ENCODE results near the gene DUSP3.

GRCh38 chr17:43722870-43723665 lies 55.7 kb downstream of the DUSP3 start:
- no peak for TF ChIP-seq CTCF (IDR thresholded peaks at IDR 0.05; ENCODE audit: poor library complexity, severe bottlenecking)
- no peak for TF ChIP-seq TAF1 (IDR thresholded peaks at IDR 0.05; ENCODE audit: low read depth)
- no peak for TF ChIP-seq EZH2 (IDR thresholded peaks at IDR 0.05; ENCODE audit: borderline replicate concordance, insufficient read depth, low read length, poor library complexity, severe bottlenecking)
- no peak for TF ChIP-seq RAD21 (conservative IDR thresholded peaks at IDR 0.05)
- TF ChIP-seq SMC3 (conservative IDR thresholded peaks at IDR 0.05; ENCODE audit: poor library complexity): no peak
- TF ChIP-seq EP300 (conservative IDR thresholded peaks at IDR 0.05; ENCODE audit: poor library complexity, severe bottlenecking): no peak
- no peak for TF ChIP-seq POLR2AphosphoS5 (IDR thresholded peaks at IDR 0.05)

Data from neural cell (in vitro differentiated cells).